HG02840 (cell line): ENCODE results near the gene MRPL27.

Source experiments
- ATAC-seq: cut with Tn5 transposase; IDR thresholded peaks from one replicate; pipeline ENCODE4 v1.9.1; 2021; ENCODE audit warnings: mild to moderate bottlenecking, moderate library complexity, moderate number of reproducible peaks; ENCODE audit not compliant: unreplicated experiment, low FRiP score

MRPL27 gene

DNA sequence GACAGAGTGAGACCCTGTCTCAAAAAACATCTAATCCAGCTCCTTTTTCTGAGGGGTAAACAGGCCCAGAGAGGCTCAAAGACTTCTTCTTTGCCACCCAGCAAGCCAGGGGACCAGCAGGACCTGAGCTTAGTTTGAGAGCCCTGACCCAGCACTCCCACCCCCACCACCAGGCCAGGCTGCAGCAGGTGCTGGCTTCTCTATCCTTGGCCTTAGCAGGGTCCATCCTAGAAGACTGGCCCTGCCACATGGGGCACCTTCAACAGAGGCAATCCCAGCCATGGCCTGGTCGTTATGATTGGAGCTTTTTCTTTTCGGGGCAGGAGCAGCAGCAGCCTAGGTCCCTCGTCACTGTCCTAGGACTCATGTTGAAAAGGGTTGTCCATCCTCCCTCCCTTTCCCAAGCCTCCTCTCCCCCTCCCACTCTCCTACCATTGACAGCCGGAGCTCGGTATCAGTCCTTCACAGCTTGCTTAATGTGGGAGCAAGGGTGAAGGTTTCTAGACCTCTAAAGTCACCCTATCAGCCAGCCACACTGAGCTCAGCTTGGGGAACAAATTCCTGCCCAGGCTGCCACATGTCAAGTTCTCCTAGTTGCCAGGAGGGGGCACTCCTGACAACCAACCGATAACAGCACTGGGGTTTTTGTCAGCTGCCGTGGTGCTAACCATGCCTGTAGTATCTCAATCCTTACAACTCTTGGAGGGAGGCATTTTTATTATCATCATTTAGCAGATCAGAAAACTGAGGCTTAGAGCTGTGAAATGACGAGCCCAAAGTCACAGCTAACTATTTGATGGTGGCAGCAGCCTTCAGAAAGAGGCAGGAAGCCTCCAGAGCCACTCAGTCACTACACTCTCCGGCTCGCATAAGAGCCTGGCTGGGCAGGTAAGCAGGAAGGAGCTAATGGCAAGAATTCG lies 11.2 kb downstream of the MRPL27 start:
- ATAC-seq, result no peak

DNA sequence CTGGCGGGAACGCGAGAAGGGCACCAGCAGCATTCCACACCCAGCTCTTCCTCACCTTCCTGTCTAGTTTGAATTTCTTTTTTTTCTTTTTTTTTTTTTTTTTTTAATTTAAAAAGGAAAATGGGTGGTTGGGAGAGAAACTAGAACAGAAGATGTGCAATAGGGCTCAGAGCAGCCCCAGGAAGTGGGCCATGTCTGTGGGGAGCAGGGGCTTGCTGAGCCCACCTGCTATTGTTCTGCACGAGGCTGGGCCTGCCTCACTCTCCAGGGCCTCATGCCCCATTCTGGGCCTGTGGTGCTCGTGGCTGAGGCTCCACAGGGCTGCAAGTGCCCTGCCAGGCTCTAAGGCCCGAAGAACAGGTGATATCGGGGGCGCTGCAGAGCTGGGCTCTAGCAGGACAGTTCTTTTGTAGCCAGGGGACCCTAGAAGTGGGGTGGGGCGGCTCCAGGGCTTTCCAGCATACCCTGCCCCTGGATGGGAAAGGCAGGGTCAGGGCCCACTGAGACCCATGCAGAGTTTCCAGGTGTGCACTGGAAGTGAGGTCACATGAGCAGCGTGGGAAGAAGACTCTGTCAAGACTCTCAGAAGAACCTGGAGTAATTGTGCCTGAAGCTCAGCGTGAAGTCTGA lies 12.4 kb downstream of the MRPL27 start:
- ATAC-seq, result no peak

DNA sequence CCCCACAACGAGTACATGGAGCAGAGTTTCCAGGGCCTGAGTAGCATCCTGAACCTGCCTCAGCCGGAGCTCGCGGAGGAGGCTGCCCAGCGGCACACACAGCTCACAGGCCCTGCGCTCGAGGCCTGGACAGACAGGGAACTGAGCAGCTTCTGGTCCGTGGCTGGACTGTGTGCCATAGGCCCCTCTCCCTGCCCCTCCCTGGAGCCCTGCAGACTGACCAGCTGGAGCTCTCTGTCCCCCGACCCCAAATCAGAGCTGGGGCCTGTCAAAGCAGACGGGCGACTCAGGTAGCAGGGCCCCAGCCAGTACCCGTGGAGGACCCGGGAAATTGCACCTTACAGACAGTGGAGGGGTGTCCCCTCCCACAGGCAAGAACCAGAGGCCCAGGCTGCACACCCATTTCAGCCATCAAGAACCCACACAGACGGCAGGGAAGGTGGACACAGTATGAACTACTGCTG lies 13.0 kb downstream of the MRPL27 start:
- no peak for ATAC-seq

DNA sequence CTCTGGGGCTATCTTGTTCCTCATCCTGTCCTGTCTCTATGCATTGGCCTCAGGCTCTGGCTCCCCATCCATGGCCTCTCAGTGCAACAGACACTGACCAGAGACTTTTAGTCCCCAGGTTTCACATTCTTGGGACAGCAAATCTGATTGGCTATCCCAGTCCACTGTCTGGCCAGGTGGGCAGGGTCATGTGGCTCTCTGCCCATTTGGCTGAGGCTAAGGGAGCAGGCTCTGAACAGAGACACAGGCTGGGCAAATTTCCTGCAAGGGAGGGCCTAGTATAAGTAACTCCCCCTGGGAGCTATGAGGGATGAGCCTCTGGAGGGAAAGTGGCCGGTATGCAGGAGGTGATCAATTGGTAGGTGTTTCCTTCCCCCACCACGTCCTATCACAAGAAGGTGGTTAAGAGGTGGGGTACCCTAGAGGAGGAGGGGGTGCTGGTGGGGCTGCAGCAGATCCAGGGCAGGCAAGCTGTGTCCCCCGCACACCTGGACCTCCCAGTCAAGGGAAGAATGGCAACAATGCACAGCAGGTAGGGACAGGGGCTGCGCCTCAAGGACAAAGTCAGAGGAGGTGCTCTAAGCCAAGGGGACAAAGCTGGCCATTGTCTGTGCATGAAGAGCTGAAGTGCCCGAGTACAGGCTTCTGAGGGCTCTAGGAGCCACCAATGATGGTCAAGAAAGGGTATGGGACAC lies 13.8 kb downstream of the MRPL27 start:
- no peak for ATAC-seq

DNA sequence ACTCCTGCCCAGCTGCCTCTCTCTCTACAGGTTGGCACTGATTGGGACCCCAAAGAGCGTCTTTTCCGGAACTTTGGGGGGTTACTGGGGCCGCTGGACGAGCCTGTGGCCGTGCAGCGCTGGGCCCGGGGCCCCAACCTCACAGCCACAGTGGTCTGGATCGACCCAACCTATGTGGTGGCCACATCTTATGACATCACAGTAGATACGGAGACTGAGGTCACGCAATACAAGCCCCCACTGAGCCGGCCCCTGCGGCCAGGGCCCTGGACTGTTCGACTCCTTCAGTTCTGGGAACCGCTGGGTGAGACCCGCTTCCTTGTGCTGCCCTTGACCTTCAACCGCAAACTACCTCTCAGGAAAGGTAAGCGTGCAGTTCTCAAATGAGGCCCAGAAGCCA lies 14.8 kb downstream of the MRPL27 start:
- no peak for ATAC-seq

DNA sequence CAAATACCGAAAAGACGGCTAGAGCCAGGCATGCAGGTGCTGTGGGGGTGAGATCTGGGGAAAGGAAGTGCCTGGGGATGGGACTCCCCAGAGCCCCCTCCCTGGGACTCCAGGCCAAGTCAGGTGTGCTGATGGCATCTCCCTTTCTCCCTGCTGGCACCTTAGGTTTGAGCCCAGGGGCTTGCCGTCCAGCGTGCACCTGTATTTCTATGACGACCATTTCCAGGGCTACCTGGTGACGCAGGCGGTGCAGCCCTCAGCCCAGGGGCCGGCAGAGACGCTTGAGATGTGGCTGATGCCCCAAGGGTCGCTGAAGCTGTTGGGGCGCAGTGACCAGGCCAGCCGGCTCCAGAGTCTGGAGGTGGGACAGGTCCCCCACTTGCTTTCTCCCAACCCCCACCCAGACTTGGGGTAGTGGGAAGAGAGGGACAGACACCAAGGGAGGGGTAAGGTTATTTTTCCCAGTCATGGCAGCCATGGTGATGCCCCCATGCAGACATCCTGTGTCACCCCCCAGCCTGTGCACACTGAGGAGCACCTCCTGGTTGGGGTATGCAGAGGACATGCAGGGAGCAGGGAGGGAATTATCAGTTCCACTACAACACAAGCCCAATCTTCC lies 16.0 kb downstream of the MRPL27 start:
- ATAC-seq, result no peak

DNA sequence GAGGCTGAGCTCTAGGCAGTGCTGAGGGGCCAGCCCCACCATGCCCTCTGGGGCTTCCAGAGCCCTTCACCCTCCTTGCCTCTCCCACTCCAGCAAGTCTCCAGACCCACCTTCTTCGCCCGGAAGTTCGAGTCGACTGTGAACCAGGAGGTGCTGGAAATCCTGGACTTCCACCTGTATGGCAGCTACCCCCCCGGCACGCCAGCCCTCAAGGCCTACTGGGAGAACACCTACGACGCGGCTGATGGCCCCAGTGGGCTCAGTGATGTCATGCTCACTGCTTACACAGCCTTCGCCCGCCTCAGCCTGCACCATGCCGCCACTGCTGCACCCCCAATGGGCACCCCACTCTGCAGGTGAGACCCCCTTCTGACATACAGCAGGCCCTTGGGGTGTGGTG lies 16.6 kb downstream of the MRPL27 start:
- ATAC-seq, result no peak

DNA sequence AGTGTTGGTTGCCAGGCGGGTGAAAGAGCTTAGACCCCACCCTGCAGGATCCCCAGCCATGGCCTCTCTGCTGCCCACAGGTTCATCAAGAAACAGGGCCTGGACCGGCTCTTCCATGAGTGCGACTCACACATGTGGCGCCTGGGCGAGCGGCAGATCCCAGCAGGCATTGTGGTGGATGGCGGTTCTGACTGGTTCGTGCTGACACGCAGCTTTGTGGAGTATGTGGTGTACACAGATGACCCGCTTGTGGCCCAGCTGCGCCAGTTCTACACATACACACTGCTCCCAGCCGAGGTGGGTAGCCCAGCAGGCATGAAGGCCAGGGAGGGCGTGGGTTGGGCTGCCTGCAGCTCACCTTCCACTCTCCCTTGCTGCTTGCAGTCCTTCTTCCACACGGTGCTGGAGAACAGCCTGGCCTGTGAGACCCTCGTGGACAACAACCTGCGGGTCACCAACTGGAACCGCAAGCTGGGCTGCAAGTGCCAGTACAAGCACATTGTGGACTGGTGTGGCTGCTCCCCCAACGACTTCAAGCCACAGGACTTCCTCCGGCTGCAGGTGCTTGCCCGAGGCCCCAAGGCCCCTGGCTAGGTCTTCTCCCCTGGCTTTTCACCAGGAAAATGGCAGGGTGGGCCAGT lies 17.2 kb downstream of the MRPL27 start:
- no peak for ATAC-seq

DNA sequence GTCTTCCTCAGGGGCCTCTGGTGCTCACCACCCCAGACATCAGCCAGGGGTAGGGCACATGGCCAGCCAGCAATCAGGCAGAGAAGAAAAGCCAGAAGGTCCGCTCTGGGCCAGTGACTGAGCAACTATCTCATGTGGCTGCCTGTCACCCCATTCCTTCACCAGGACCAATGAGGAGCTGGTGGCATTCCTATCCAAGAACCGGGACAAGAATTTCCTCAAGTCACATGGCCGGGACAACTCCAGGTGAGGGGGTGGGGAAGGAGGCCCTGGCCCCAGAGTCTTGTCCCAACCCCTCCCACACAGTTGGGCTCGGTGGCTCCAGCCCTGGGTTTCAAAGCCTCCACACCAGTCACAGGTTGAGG lies 17.7 kb downstream of the MRPL27 start:
- no peak for ATAC-seq

DNA sequence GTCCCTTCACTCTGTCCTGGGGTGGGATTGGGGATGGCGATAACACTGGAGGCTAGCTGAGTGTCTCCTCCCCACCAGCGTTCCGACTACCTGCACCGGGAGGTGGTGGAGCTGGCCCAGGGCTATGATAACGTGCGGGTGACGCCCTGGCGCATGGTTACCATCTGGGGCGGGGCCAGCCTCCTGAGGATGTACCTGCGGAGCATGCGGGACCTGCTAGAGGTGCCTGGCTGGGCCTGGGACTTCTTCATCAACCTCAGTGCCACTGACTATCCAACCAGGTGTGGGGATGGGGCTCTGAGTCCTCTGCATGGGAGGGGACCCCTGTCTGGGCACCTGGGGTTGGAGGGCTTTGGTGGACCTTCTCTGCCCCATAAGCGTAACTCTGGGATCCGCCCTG lies 18.2 kb downstream of the MRPL27 start:
- ATAC-seq, result no peak

DNA sequence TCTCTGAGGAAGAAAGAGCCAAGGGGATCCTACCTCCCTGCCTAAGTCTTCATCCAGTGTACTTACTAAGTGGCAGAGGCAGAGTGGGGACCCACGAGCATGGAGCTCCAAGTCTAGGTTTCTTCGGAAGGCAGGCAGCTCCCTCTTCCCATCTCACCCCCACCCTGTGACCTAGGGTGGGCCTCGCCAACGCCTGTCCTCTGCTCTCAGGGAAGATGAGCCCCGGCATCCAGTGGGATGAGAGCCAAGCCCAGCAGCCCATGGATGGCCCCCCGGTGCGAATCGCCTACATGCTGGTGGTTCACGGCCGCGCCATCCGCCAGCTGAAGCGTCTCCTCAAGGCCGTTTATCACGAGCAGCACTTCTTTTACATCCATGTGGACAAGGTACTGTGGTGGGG lies 18.8 kb downstream of the MRPL27 start:
- no peak for ATAC-seq

DNA sequence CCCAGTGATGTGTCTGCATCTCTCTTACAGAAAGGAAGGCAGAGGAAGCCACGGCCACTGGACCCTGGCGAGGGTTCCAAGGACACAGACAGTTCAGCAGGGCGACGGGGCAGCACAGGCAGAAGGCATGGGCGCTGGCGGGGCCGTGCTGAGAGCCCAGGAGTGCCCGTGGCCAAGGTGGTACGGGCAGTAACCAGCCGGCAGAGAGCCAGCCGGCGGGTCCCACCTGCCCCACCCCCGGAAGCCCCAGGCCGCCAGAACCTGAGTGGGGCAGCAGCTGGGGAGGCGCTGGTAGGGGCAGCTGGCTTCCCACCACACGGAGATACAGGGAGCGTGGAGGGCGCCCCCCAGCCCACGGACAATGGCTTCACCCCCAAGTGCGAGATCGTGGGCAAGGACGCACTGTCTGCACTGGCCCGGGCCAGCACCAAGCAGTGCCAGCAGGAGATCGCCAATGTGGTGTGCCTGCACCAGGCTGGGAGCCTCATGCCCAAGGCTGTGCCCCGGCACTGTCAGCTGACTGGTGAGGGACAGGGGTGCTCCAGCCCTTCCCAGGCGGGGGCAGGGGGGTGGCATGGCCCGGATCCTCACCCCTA lies 19.3 kb downstream of the MRPL27 start:
- no peak for ATAC-seq

DNA sequence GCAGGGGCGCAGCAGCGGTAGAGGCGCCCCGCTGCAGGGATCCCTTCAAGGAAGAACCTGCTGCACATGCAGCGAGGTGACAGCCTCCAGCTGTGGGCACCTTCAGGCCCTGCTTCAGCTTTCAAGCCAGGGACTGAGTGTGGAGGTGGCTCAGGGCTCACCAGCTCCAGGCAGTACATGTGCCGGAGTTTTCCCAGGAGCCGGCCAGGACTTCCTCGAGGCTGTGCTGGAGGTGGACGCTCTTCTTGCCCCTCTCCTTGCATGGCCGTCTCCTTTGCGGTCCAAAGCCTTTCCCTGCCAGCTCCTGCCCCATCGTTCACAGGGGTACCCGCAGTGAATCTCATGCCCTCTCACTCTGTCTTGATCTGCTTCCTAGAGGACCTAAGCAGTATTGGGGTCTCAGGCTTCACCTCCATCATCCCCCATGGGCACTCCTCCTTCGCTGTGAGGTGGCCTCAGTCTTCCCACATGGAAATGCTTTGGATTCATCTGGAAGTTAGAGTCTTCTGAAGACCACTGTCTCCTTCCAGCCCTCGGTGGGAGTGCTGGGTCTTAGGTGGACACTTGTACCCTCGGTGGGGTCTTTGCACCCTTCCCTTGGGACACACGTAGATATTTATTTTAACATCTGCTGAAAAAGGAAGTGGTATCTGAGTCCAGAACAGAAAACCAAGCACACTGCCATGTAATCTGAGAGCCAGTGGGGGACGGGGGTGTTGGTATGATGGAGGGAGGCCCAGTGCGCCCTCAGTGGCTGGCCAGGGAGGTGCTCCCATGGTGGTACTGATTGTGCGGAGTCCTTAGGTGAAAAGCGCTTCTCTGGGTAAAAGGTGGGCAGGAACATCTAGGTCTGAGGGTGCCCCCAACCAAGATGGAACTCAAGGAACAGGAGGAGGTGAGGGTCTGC lies 20.0 kb downstream of the MRPL27 start:
- no peak for ATAC-seq

DNA sequence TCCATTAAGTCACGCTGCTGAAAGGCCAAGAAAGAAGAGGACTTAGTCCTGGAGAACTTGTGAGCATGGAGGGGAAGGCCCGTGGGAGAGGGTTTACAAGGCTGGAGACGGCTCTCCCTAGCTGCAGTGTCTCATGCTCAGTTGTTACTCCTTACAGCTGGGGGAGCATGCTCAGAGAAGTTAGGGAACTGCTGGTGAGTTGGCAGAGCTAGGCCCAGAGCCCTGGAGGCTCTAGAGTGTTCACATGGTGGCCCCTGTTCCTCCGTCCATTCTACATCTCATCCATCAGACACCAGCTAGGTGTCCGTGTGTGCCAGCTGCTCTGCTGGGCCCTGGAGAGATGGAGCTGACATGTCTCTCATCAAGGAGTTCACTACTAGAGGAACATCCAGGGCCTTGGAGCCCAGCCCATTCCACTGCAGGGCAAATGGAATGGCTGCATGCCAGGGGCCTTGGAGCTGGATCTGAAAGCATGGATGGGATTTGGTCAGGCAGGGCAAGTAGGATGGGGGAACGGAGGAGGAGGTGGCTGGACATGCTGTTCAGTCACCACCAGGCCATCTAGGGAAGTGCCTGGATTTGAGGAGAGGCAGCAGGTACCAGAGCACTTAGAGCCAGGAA lies 20.8 kb downstream of the MRPL27 start:
- ATAC-seq, result no peak

DNA sequence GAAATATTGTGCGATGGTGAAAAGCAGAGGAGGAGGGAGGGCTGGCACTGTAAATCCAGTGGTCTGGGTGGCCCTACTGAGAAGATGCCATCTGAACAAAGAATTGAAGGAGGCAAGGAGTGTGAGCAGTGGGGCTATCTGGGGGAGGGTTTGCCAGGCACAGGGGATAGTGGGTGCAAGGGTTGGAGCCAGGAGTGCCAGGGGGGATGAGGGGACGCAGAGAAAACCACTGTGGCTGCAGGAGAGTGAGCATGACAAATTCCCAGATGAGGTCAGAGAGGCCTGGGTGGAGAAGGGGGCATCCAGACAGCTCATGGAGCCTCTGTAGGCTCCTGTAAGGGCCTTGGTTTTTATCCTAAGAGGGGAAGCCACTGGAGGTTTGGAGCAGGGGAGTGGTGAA lies 22.3 kb downstream of the MRPL27 start:
- no peak for ATAC-seq

DNA sequence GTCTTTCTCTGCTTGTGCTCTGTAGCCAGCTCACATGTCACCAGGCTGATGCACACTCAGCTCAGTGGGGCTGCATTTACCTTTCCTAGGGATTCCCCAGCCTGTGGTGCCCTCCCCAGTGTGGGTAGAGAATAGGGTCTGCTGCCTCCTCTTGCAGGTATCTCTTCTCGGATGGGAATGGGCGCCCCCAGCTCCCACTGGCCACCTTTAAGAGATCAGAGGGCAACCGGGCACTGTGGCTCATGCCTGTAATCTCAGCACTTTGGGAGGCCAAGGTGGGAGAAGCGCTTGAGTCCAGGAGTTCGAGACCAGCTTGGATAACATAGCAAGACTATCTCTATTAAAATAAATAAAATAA lies 23.8 kb downstream of the MRPL27 start:
- no peak for ATAC-seq

DNA sequence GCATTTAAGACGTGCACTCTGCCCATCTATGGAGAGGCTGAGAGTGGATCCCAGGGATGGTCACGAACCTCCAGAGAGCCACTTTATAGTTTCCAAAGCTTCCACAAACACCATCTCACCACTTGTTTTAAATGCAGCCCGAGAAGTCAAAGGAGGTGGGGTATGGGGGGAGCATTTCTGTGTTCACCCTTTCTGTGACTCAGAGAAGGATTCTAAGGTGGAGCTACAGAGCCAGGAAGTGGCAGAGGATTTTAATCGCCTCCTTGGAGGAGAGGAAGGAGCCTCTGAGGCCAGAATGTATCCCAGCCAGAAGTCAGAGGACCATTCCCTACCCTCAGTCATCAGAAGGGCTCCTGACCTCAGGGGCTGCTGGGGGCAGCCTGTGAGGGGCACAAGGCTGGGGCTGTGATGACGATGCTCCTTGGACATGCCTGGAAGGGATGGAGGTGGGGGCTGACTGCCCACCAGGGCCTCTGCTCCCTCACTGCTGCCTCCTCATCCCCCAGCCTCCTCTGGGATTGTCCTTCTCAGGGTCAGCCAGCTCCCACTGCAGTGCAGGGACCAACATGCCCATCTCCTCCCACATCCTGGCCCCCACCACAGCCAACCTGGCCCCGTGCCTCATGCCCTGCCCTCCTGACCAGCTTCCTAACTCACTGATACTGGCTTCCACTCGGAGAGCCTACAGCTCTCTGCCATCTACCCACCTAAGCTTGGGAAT lies 24.3 kb downstream of the MRPL27 start:
- ATAC-seq, result no peak

DNA sequence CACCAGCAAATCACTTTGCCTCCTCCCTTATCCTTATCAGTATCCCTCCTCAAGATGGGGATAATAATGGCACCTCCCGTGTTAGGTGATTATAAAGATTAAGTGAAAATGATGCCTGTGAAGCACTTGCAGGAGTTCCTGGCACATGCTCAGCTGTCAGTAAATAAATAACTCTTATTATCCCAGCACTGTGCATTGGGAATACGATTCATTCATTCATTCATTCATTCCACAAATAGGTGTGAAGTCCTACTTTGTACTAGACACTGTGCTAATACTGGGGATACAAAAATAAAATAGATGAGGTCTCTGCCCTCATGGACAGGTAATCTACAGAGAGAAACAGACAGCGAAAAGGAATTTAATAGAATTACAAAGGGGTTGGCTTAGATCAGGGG lies 25.1 kb downstream of the MRPL27 start:
- ATAC-seq, result no peak
